SK-N-SH (cell line): Measurements from ENCODE around the gene SMIM44. TPM values are rescaled to one million over a fixed set of nuclear protein-coding genes. Genes with fewer than 3 reads are reported as not detected.

Experiments
- CTCF ChIA-PET: fragments of 300-600, 350-600 bp; formaldehyde crosslinking; extraction: SDS; loops from one replicate; lab custom pipeline; 2021; lab: Yijun Ruan, JAX
- POLR2A ChIA-PET: fragments of 350-600 bp; sonication (Branson Sonifier 250); formaldehyde crosslinking; extraction: SDS; loops from one replicate; lab custom pipeline; 2020; ENCODE audit warnings: antibody characterized with exemption, inconsistent platforms; lab: Yijun Ruan, JAX
- DNase-seq: peaks from one replicate; pipeline ENCODE4 v3.0.0; 2012
- H2AFZ ChIP-seq: fragments of 200-600 bp; sonication (generic); 2 replicates; pipeline ENCODE4 v1.8.1; 2016; ENCODE audit warnings: antibody characterized with exemption, mild to moderate bottlenecking, low read depth
- H3F3A ChIP-seq: fragments of 200-600 bp; sonication (generic); replicated peaks from 2 replicates; pipeline ENCODE3; 2016; ENCODE audit warnings: antibody characterized with exemption, mild to moderate bottlenecking; ENCODE audit not compliant: insufficient read depth
- H3K27ac ChIP-seq, 2 experiments: fragments of 200-500 bp in 1 of 2; fragments of 200-600 bp in 1 of 2; sonication (Bioruptor generic) in 1 of 2; sonication (generic), shearing (Covaris generic) in 1 of 2; 2 replicates each; pipeline versions ENCODE4 v1.5.1 to v1.6.1; 2014 to 2016; ENCODE audit warnings: low read depth in 2 of 2, inconsistent platforms in 1 of 2, low read length in 1 of 2, mild to moderate bottlenecking in 1 of 2, mixed read lengths in 1 of 2
- H3K27me3 ChIP-seq: fragments of 200-600 bp; sonication (generic), shearing (Covaris generic); 2 replicates; pipeline ENCODE4 v1.6.1; 2016; ENCODE audit warnings: mixed run types; ENCODE audit not compliant: insufficient read depth
- H3K36me3 ChIP-seq, 2 experiments: fragments of 200-500 bp in 1 of 2; fragments of 200-600 bp in 1 of 2; sonication (Bioruptor generic) in 1 of 2; sonication (generic) in 1 of 2; replicated peaks in 1 of 2; 2 replicates each; pipeline versions ENCODE3 to v1.5.1; 2014 to 2016; ENCODE audit warnings: low read length in 1 of 2, mild to moderate bottlenecking in 1 of 2; ENCODE audit not compliant: insufficient read depth in 2 of 2, control insufficient read depth in 1 of 2
- H3K4me1 ChIP-seq, 2 experiments: fragments of 200-500 bp in 1 of 2; fragments of 200-600 bp in 1 of 2; sonication (Bioruptor generic) in 1 of 2; sonication (generic), shearing (Covaris generic) in 1 of 2; 2 replicates each; pipeline versions ENCODE4 v1.5.1 to v1.6.1; 2014 to 2016; ENCODE audit warnings: low read depth in 1 of 2, low read length in 1 of 2, mixed run types in 1 of 2; ENCODE audit not compliant: insufficient read depth in 2 of 2, control insufficient read depth in 1 of 2
- H3K4me2 ChIP-seq: fragments of 200-600 bp; sonication (generic), shearing (Covaris generic); 2 replicates; pipeline ENCODE4 v1.6.1; 2017; ENCODE audit warnings: mixed run types
- H3K4me3 ChIP-seq, 2 experiments: fragments of 200-500 bp in 1 of 2; fragments of 200-600 bp in 1 of 2; sonication (Bioruptor generic) in 1 of 2; sonication (generic), shearing (Covaris generic) in 1 of 2; 2 replicates each; pipeline versions ENCODE4 v1.5.1 to v1.8.1; 2014 to 2016; ENCODE audit warnings: low read depth in 2 of 2, inconsistent platforms in 1 of 2, low read length in 1 of 2, mild to moderate bottlenecking in 1 of 2, mixed read lengths in 1 of 2, moderate library complexity in 1 of 2
- H3K79me2 ChIP-seq: fragments of 200-600 bp; sonication (generic); 2 replicates; pipeline ENCODE4 v1.8.1; 2017; ENCODE audit warnings: mild to moderate bottlenecking; ENCODE audit not compliant: insufficient read depth
- H3K9ac ChIP-seq: fragments of 200-600 bp; sonication (generic); 2 replicates; pipeline ENCODE4 v1.6.1; 2017; ENCODE audit warnings: mixed run types
- H3K9me2 ChIP-seq: fragments of 200-600 bp; sonication (generic); 2 replicates; pipeline ENCODE4 v1.6.1; 2017; ENCODE audit warnings: mixed run types
- H3K9me3 ChIP-seq: fragments of 200-600 bp; sonication (generic); 2 replicates; pipeline ENCODE4 v1.6.1; 2017; ENCODE audit warnings: mixed run types, mild to moderate bottlenecking, moderate library complexity
- H4K20me1 ChIP-seq: fragments of 200-600 bp; sonication (generic); 2 replicates; pipeline ENCODE4 v1.6.1; 2017; ENCODE audit warnings: mild to moderate bottlenecking, mixed run types; ENCODE audit not compliant: insufficient read depth
- CHD2 ChIP-seq: fragments of 150-350 bp; IDR thresholded peaks from 2 replicates; pipeline ENCODE4 v1.6.1; 2018; ENCODE audit warnings: low read length; ENCODE audit not compliant: partially characterized antibody
- ELF1 ChIP-seq: IDR thresholded peaks from 2 replicates; pipeline ENCODE4 v1.4.0; 2012
- EP300 ChIP-seq, 2 experiments: IDR thresholded peaks; 2 replicates each; pipeline versions ENCODE4 v1.4.0 to v1.6.1; 2012; ENCODE audit warnings: borderline replicate concordance in 1 of 2, low read depth in 1 of 2, low read length in 1 of 2
- EZH2phosphoT487 ChIP-seq: fragments of 200-600 bp; sonication (generic); IDR thresholded peaks from 2 replicates; pipeline ENCODE4 v1.6.1; 2017; ENCODE audit warnings: low read depth, mixed run types, mild to moderate bottlenecking, antibody characterized with exemption, moderate library complexity, borderline replicate concordance
- GABPA ChIP-seq: IDR thresholded peaks from 2 replicates; pipeline ENCODE4 v1.4.0; 2012; ENCODE audit warnings: low read depth, mild to moderate bottlenecking
- JUND ChIP-seq: IDR thresholded peaks from 2 replicates; pipeline ENCODE4 v1.4.0; 2012
- RFX5 ChIP-seq: IDR thresholded peaks from 2 replicates; pipeline ENCODE4 v1.6.1; 2012; ENCODE audit warnings: mild to moderate bottlenecking, improper control_type of control experiment, low read length
- RXRA ChIP-seq: IDR thresholded peaks from 2 replicates; pipeline ENCODE4 v1.4.0; 2012; ENCODE audit warnings: low read depth, mild to moderate bottlenecking, borderline replicate concordance
- SMC3 ChIP-seq: IDR thresholded peaks from 2 replicates; pipeline ENCODE4 v1.6.1; 2012; ENCODE audit warnings: low read depth, low read length, improper control_type of control experiment
- TAF1 ChIP-seq: IDR thresholded peaks from 2 replicates; pipeline ENCODE4 v1.6.1; 2012; ENCODE audit warnings: low read depth, mild to moderate bottlenecking, low read length, moderate library complexity, borderline replicate concordance
- TEAD4 ChIP-seq: IDR thresholded peaks from 2 replicates; pipeline ENCODE4 v1.4.0; 2012; ENCODE audit warnings: mild to moderate bottlenecking, borderline replicate concordance; ENCODE audit not compliant: insufficient read depth
- USF1 ChIP-seq: IDR thresholded peaks from 2 replicates; pipeline ENCODE4 v1.4.0; 2012; ENCODE audit warnings: low read depth, borderline replicate concordance
- WGBS: methylation state at CpG from one replicate; pipeline ENCODE4 v1.1.6; 2017; ENCODE audit warnings: low lambda C conversion rate; 5-methylcytosine and 5-hydroxymethylcytosine counted together
- polyA plus RNA-seq, 3 experiments: library from polyadenylated mRNA; depleted of rRNA; stranded (reverse); fragments of >200 nt; gene quantifications; 2 replicates each; pipeline ENCODE4 v1.2.3, GENCODE V29; 2012
- TF ChIP-seq, protein P1 (sequence below): IDR thresholded peaks from 2 replicates; pipeline ENCODE4 v1.6.1; 2012; ENCODE audit warnings: mild to moderate bottlenecking, low read depth, low read length, moderate library complexity
- TF ChIP-seq, protein P2 (sequence below): fragments of 200-600 bp; sonication (generic); IDR thresholded peaks from 2 replicates; pipeline ENCODE4 v1.6.1; 2017; ENCODE audit warnings: antibody characterized with exemption, mild to moderate bottlenecking, moderate library complexity

SMIM44 gene
- polyA plus RNA-seq, 1 of the 3 experiments (the other 2 are of a cell fraction) = not detected

DNA sequence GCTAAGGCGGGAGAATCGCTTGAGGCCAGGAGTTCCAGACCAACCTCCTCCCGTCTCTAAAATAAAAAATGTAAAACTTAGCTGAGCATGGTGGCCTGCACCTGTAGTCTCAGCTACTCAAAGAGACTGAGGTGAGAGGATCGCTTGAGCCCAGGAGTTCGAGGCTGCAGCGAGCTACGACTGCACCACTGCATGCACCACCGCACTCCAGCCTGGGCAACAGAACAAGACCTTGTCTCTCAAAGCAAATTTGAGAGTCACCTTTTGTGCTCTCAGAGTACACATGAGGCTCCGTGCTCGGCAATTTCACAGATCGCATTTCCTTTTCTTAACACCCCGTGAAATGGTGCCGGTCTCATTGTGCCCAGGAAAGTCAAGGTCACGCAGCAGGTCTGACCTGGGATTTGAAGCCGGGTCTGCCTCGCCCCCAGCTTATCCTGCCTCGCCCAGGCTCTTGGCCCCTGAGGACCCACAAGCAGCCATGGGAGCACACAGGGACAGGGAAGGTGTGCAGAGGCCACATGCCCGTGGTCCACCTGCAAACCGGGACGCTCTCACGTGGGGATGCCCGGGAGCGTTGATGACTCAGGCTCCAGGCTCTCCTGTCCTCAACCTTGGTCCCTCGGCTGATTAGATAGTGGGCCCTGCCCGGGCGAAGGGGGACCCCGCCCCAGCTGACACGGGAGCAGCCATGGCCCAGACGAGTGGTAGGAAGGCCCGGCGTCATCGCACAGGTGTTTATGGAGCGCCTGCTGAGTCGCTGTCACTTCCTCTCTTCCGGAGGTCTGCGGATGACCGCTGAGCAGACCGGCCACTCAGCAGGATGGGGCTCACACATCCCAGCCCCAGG, 1.8 kb downstream of the SMIM44 start (continued):
- TF ChIP-seq, protein P1, sequence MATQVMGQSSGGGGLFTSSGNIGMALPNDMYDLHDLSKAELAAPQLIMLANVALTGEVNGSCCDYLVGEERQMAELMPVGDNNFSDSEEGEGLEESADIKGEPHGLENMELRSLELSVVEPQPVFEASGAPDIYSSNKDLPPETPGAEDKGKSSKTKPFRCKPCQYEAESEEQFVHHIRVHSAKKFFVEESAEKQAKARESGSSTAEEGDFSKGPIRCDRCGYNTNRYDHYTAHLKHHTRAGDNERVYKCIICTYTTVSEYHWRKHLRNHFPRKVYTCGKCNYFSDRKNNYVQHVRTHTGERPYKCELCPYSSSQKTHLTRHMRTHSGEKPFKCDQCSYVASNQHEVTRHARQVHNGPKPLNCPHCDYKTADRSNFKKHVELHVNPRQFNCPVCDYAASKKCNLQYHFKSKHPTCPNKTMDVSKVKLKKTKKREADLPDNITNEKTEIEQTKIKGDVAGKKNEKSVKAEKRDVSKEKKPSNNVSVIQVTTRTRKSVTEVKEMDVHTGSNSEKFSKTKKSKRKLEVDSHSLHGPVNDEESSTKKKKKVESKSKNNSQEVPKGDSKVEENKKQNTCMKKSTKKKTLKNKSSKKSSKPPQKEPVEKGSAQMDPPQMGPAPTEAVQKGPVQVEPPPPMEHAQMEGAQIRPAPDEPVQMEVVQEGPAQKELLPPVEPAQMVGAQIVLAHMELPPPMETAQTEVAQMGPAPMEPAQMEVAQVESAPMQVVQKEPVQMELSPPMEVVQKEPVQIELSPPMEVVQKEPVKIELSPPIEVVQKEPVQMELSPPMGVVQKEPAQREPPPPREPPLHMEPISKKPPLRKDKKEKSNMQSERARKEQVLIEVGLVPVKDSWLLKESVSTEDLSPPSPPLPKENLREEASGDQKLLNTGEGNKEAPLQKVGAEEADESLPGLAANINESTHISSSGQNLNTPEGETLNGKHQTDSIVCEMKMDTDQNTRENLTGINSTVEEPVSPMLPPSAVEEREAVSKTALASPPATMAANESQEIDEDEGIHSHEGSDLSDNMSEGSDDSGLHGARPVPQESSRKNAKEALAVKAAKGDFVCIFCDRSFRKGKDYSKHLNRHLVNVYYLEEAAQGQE = no peak

- no peaks in the 10 kb centered on the region for H3K9me3 ChIP-seq
- no peaks in the 10 kb centered on the region for H3K79me2 ChIP-seq
- H3K4me2 ChIP-seq = no peak within 1 kb of the TSS
- H3K4me1 ChIP-seq = no peaks in the 10 kb centered on the region; a peak in 1 of 4 replicates
- no peaks in the 10 kb centered on the region; the same call in 1 of the 2 replicates for H3K27me3 ChIP-seq
- TF ChIP-seq EP300 (IDR thresholded peaks at IDR 0.05; ENCODE audit: borderline replicate concordance in 1 of 2, low read depth in 1 of 2, low read length in 1 of 2) = no peak
- no peak for TF ChIP-seq RXRA
- TF ChIP-seq GABPA = no peak
- no peak for TF ChIP-seq USF1
- no peak for TF ChIP-seq ELF1
- no peak for TF ChIP-seq TAF1
- no peak for TF ChIP-seq SMC3
- no peak for TF ChIP-seq EZH2phosphoT487
- no peak for TF ChIP-seq JUND
- no peak for TF ChIP-seq CHD2
- no peak for TF ChIP-seq TEAD4
- TF ChIP-seq, protein P1 = no peak
- TF ChIP-seq RFX5 = no peak
- TF ChIP-seq, protein P2, sequence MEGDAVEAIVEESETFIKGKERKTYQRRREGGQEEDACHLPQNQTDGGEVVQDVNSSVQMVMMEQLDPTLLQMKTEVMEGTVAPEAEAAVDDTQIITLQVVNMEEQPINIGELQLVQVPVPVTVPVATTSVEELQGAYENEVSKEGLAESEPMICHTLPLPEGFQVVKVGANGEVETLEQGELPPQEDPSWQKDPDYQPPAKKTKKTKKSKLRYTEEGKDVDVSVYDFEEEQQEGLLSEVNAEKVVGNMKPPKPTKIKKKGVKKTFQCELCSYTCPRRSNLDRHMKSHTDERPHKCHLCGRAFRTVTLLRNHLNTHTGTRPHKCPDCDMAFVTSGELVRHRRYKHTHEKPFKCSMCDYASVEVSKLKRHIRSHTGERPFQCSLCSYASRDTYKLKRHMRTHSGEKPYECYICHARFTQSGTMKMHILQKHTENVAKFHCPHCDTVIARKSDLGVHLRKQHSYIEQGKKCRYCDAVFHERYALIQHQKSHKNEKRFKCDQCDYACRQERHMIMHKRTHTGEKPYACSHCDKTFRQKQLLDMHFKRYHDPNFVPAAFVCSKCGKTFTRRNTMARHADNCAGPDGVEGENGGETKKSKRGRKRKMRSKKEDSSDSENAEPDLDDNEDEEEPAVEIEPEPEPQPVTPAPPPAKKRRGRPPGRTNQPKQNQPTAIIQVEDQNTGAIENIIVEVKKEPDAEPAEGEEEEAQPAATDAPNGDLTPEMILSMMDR = no peak
- TF ChIP-seq, all 33 proteins: peak for 0
- 89% methylated on average over 9 of the region's 27 CpGs for WGBS
- DNase-seq = no peak
- Histone ChIP-seq H3K4me3 (no peak within 1 kb of the TSS), H3K9ac (no peak within 1 kb of the TSS), H3F3A (no peaks in the 10 kb centered on the region), H2AFZ (no peak within 1 kb of the TSS), H3K36me3 (no peaks in the 10 kb centered on the region), H3K9me2 (no peaks in the 10 kb centered on the region), H4K20me1 (no peaks in the 10 kb centered on the region), H3K27ac (no peak within 1 kb of the TSS)
- ChIA-PET POLR2A (no interaction called here), CTCF (interaction anchor here (1.3 to 8.7 kb wide), 4 partner anchors 9 to 175 kb away, joined by 3 to 92 read pairs (median 47); no protein-coding TSS in a partner anchor)
Measured at GRCh38 chr19:3480383-3481091, 2.7 kb downstream of the SMIM44 start, which contains the start of gene SMIM24. TSS of gene SMIM24 (minus strand) at chr19:3480525. CDS start at chr19:3480463, 62 bp downstream.
